Panc1 (cell line): ENCODE results near the gene FSTL5.

Source experiments
- POLR2AphosphoS5 ChIP-seq: IDR thresholded peaks from 2 replicates; pipeline ENCODE4 v1.6.1; 2012; ENCODE audit warnings: mild to moderate bottlenecking, low read depth, low read length, moderate library complexity
- SIN3A ChIP-seq: IDR thresholded peaks from 2 replicates; pipeline ENCODE4 v1.6.1; 2012; ENCODE audit warnings: low read depth, mild to moderate bottlenecking, low read length, moderate library complexity, borderline replicate concordance; ENCODE audit not compliant: insufficient read depth
- TCF7L2 ChIP-seq: IDR thresholded peaks from 2 replicates; pipeline ENCODE4 v1.6.1; 2011; ENCODE audit warnings: mild to moderate bottlenecking, low read depth, low read length, inconsistent platforms
- TF ChIP-seq, protein P1 (sequence below): fragments of 450-650 bp; IDR thresholded peaks from 2 replicates; pipeline ENCODE4 v1.5.1; 2017; ENCODE audit warnings: mild to moderate bottlenecking

DNA sequence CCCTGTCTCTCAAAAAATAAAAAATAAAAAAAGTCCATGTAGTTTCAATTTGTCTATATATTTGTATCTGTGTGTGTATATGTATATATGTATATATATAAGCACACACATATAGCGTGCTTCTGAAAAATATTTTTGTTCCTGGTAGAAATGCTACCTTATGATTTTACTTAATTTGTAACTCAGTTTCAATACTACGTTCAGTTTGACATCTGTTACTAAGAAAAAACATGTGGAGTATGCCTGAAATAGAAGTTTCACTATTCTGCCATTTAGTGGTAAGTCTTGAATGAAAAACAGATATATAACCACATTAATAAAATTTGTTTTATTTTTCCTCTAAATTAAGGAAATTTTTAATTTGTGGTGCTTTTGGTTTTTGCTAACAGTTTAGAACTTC is 14.2 kb downstream of the FSTL5 start:
- TF ChIP-seq, protein P1, sequence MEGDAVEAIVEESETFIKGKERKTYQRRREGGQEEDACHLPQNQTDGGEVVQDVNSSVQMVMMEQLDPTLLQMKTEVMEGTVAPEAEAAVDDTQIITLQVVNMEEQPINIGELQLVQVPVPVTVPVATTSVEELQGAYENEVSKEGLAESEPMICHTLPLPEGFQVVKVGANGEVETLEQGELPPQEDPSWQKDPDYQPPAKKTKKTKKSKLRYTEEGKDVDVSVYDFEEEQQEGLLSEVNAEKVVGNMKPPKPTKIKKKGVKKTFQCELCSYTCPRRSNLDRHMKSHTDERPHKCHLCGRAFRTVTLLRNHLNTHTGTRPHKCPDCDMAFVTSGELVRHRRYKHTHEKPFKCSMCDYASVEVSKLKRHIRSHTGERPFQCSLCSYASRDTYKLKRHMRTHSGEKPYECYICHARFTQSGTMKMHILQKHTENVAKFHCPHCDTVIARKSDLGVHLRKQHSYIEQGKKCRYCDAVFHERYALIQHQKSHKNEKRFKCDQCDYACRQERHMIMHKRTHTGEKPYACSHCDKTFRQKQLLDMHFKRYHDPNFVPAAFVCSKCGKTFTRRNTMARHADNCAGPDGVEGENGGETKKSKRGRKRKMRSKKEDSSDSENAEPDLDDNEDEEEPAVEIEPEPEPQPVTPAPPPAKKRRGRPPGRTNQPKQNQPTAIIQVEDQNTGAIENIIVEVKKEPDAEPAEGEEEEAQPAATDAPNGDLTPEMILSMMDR: no peak
- TF ChIP-seq POLR2AphosphoS5: no peak
- TF ChIP-seq SIN3A: no peak
- no peak for TF ChIP-seq TCF7L2
